GM18526 (cell line): ENCODE data around the gene PPP1R7.

ENCODE experiments used
- POLR2A ChIP-seq: IDR thresholded peaks from 3 replicates; pipeline ENCODE4 v1.6.1; 2011; ENCODE audit not compliant: insufficient read length; ENCODE audit errors: extremely low read depth

Gene PPP1R7

GRCh38 chr2:241217320-241218031 lies 67.2 kb downstream of the PPP1R7 start:
- no peak for TF ChIP-seq POLR2A

- no peak for TF ChIP-seq POLR2A
Observed at GRCh38 chr2:241218131-241219029, 68.1 kb downstream of the PPP1R7 start.

GRCh38 chr2:241219030-241219382 lies 68.7 kb downstream of the PPP1R7 start:
- TF ChIP-seq POLR2A = no peak

GRCh38 chr2:241219856-241220356 lies 69.6 kb downstream of the PPP1R7 start:
- TF ChIP-seq POLR2A = no peak

GRCh38 chr2:241223211-241224017 lies 73.1 kb downstream of the PPP1R7 start:
- TF ChIP-seq POLR2A = no peak

GRCh38 chr2:241224018-241224850 lies 74.0 kb downstream of the PPP1R7 start:
- no peak for TF ChIP-seq POLR2A

GRCh38 chr2:241224851-241225438 lies 74.7 kb downstream of the PPP1R7 start:
- no peak for TF ChIP-seq POLR2A

GRCh38 chr2:241225545-241225944 lies 75.3 kb downstream of the PPP1R7 start:
- no peak for TF ChIP-seq POLR2A

GRCh38 chr2:241225983-241226382 lies 75.7 kb downstream of the PPP1R7 start:
- no peak for TF ChIP-seq POLR2A

GRCh38 chr2:241226723-241227572 lies 76.7 kb downstream of the PPP1R7 start:
- no peak for TF ChIP-seq POLR2A

GRCh38 chr2:241227594-241227993 lies 77.3 kb downstream of the PPP1R7 start:
- TF ChIP-seq POLR2A = no peak

GRCh38 chr2:241228081-241228859 lies 78.0 kb downstream of the PPP1R7 start:
- no peak for TF ChIP-seq POLR2A

GRCh38 chr2:241228860-241229516 lies 78.7 kb downstream of the PPP1R7 start:
- no peak for TF ChIP-seq POLR2A
